AG04450 (cell line): Measurements from ENCODE around the gene CTSE. TPM values are rescaled to one million over a fixed set of nuclear protein-coding genes. Genes with fewer than 3 reads are reported as not detected.

ENCODE experiments used
- CTCF ChIA-PET: fragments of 300-600, 350-600 bp; formaldehyde crosslinking; extraction: SDS; loops from one replicate; lab custom pipeline; 2022; ENCODE audit warnings: antibody characterized with exemption, inconsistent platforms; lab: Charles Lee
- POLR2A ChIA-PET: fragments of 350-600 bp; formaldehyde crosslinking; extraction: SDS; loops from one replicate; lab custom pipeline; 2021; ENCODE audit warnings: antibody characterized with exemption, inconsistent platforms; lab: Yijun Ruan, JAX
- DNase-seq: peaks from one replicate; pipeline ENCODE4 v3.0.0-alpha.2; 2011; ENCODE audit warnings: low read depth, low spot score
- H3K27ac ChIP-seq: one replicate; pipeline ENCODE4 v1.5.1; 2012; ENCODE audit warnings: low read depth, low read length, control low read depth
- H3K27me3 ChIP-seq: one replicate; pipeline ENCODE4 v1.6.0; 2012; ENCODE audit warnings: low read length; ENCODE audit not compliant: control insufficient read depth, insufficient read depth
- H3K4me3 ChIP-seq: 2 replicates; pipeline ENCODE4 v1.5.1; 2011; ENCODE audit warnings: mild to moderate bottlenecking, low read depth, low read length, control low read depth
- H3K9me3 ChIP-seq: 2 replicates; pipeline ENCODE4 v1.5.1; 2012; ENCODE audit warnings: low read length; ENCODE audit not compliant: control insufficient read depth, insufficient read depth
- polyA plus RNA-seq: library from polyadenylated mRNA; depleted of rRNA; stranded (reverse); fragments of >200 nt; gene quantifications from 2 replicates; pipeline ENCODE4 v1.2.3, GENCODE V29; 2011
- TF ChIP-seq, protein P1 (sequence below): IDR thresholded peaks from 2 replicates; pipeline ENCODE4 v1.5.1; 2011; ENCODE audit warnings: low read depth, low read length, control low read depth, inconsistent platforms

Gene CTSE
- polyA plus RNA-seq, 1 experiment, result not detected

DNA sequence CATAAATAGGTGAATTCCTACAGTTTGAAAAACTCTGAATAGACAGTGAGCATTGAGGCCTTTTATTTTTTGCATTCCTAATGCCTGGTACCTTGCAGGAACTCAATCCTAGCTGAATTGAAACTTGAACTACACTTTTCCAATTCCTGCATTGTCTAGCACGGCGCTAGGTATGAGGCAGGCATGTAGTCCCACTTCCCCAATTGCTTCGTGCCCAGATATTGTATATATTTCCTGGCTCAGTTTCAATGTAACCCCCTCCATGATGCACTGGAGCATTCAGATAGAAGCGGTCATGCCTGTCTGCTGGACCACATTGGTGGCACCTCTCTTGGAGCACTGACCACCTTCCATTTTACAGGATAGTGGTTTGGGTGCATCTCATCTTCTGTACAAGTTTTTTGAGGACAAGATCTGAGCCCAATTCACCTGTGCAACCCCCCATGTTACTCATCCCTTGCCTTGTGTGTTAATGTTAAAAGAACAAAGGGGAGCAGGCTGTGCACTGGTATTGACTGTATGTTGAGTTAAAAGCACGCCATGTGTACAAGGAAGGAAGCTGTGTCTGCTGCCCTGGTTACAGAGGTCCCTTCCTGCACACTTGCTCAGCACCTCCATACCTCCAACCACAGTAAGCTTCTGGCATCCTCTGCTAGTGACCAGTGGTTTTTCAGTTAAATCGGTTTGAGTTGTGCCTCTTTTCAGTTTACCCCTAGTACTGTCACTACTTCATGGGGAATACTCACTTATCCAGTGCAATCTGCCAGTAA lies 10.5 kb downstream of the CTSE start:
- ChIA-PET CTCF (interaction anchor here (0.6 kb wide), 1 partner anchor 357 kb away, joined by 3 read pairs; no protein-coding TSS in a partner anchor), POLR2A (no interaction called here)

DNA sequence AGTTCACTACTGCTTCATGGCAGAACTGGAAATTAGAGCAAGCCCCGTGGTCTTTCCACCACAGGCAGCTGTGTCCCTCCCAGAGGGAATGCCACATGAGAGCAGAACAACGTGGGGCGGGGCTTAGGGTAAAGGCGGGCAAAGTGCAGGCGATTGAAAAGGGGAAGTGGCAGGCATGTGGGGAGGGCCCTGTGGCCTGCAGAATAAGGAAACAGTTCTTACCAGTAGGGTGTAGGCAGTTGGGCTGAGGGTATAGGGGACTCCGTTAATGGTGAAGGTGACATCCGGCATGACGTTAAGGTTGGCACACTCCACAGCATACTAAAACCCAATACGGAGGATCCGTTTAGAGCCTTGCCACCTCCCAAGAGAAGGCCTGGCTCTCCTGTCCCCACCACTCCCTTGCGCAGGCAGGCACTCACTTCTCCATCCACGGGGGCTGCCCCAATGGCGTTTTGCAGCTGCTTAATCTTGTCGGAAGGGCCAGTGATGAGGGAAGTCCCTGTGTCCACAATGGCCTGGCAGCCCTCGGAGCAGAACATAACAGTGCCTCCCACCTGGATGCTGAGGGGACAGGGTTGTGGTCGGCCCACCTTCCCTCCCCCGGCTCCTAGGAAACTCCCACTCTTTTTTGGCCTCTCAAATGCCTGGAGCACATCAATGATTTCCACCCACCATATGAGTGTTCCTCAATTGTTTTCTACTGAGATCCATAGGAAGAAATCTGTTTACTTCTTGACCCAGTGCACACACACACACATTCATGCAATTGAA lies 11.4 kb downstream of the CTSE start:
- Histone ChIP-seq H3K27me3 (peaks cover 10% of the 10 kb centered on the region), H3K4me3 (no peak overlapping the region), H3K27ac (no peak overlapping the region), H3K9me3 (no peaks in the 10 kb centered on the region)
- ChIA-PET CTCF (no interaction called here), POLR2A (no interaction called here)
- DNase-seq, result no peak
- TF ChIP-seq, protein P1, sequence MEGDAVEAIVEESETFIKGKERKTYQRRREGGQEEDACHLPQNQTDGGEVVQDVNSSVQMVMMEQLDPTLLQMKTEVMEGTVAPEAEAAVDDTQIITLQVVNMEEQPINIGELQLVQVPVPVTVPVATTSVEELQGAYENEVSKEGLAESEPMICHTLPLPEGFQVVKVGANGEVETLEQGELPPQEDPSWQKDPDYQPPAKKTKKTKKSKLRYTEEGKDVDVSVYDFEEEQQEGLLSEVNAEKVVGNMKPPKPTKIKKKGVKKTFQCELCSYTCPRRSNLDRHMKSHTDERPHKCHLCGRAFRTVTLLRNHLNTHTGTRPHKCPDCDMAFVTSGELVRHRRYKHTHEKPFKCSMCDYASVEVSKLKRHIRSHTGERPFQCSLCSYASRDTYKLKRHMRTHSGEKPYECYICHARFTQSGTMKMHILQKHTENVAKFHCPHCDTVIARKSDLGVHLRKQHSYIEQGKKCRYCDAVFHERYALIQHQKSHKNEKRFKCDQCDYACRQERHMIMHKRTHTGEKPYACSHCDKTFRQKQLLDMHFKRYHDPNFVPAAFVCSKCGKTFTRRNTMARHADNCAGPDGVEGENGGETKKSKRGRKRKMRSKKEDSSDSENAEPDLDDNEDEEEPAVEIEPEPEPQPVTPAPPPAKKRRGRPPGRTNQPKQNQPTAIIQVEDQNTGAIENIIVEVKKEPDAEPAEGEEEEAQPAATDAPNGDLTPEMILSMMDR, result no peak

More for the DNA sequence above, 10.5 kb downstream of the CTSE start:
- TF ChIP-seq, protein P1, result no peak
- H3K9me3 ChIP-seq, result no peaks in the 10 kb centered on the region
- H3K4me3 ChIP-seq, result no peak overlapping the region
- DNase-seq, result no peak
- peaks cover 10% of the 10 kb centered on the region for H3K27me3 ChIP-seq
- H3K27ac ChIP-seq, result no peak overlapping the region

DNA sequence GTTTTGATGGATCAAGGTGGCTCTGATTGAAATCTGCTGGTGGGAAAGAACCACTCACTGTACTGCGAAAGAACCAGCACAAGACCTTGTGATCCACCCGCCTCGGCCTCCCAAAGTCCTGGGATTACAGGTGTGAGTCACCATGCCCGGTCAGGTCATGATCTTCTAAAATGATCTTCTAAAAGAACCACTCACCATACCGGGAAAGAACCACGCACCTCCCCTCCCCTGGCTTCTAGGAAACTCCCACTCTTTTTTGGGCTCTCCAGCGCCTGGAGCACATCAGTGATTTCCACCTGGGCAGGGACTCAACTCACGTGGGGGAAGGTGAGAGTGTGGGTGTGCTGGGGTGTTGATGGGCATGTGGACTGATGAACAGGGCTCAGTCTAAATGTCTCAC lies 12.6 kb downstream of the CTSE start:
- TF ChIP-seq, protein P1, result no peak
- POLR2A ChIA-PET, result no interaction called here
- CTCF ChIA-PET, result no interaction called here
- Histone ChIP-seq H3K27ac (no peak overlapping the region), H3K9me3 (no peaks in the 10 kb centered on the region), H3K27me3 (peaks cover 7% of the 10 kb centered on the region), H3K4me3 (no peak overlapping the region)
- no peak for DNase-seq

DNA sequence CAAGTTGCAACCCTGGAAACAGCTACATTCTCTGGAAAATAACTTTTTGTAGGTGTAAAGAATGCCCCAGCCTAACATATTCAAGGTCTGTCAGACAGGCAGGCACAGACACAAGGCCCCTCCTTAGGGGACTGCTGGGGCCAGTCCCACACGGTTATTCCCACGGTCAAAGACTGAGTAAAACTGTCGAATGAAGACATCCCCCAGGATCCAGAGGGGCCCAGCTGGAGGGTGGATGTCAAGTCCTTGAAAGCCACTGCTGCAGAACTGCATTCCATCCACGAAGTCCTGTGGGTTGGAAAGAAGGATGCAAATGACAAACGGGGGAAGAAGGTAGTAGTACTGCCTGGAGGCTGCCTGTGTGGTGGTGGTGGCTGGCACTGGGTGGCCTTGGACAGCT lies 13.6 kb downstream of the CTSE start:
- no peak overlapping the region for H3K4me3 ChIP-seq
- H3K27ac ChIP-seq, result no peak overlapping the region
- DNase-seq, result no peak
- H3K9me3 ChIP-seq, result no peaks in the 10 kb centered on the region
- ChIA-PET POLR2A (no interaction called here), CTCF (no interaction called here)
- peaks cover 5% of the 10 kb centered on the region for H3K27me3 ChIP-seq
- TF ChIP-seq, protein P1, result no peak

DNA sequence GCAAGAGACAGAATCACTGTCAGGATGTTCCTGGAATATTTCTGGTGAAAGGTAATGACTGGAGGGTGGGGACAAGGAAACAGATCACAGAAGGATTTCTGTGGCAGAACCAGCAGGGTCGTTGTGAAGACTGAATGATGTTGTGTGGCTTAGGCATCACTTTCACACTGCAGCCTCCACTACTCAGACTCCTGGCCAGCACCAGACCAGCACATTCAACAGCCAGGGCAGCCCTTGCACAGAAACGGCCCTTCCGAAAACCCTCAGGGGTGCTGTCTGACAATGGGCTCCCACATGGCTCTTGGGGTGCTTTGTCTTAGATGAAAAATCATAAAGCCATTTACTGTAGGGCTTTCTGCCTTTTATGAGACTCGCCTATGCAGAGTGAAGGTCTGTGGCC lies 16.7 kb downstream of the CTSE start:
- Histone ChIP-seq H3K9me3 (no peaks in the 10 kb centered on the region), H3K4me3 (no peak overlapping the region), H3K27me3 (no peaks in the 10 kb centered on the region), H3K27ac (no peak overlapping the region)
- TF ChIP-seq, protein P1, result no peak
- no peak for DNase-seq
- ChIA-PET POLR2A (no interaction called here), CTCF (no interaction called here)
